Muscle layer of colon (tissue), 2 donors: ENCODE results near the gene VRK1.

ENCODE experiments used
- H3K27ac ChIP-seq: one replicate; pipeline ENCODE4 v1.7.0; 2013; ENCODE audit warnings: low read depth, mild to moderate bottlenecking, low read length, moderate library complexity
- H3K27me3 ChIP-seq, 2 donors: one replicate each; pipeline ENCODE4 v1.7.0; 2013; ENCODE audit warnings: low read length in 2 of 2, mild to moderate bottlenecking in 2 of 2; ENCODE audit not compliant: insufficient read depth in 2 of 2, control insufficient read depth in 1 of 2
- H3K36me3 ChIP-seq: one replicate; pipeline ENCODE4 v1.7.0; 2013; ENCODE audit warnings: mild to moderate bottlenecking, low read length; ENCODE audit not compliant: insufficient read depth
- H3K4me1 ChIP-seq: one replicate; pipeline ENCODE4 v1.7.0; 2013; ENCODE audit warnings: mild to moderate bottlenecking, low read length; ENCODE audit not compliant: insufficient read depth
- H3K4me3 ChIP-seq, 2 donors: one replicate each; pipeline ENCODE4 v1.7.0; 2013; ENCODE audit warnings: low read length in 2 of 2, low read depth in 1 of 2, mild to moderate bottlenecking in 1 of 2, moderate library complexity in 1 of 2
- H3K9ac ChIP-seq: one replicate; pipeline ENCODE4 v1.7.0; 2013; ENCODE audit warnings: low read length
- H3K9me3 ChIP-seq: one replicate; pipeline ENCODE4 v1.7.0; 2013; ENCODE audit warnings: mild to moderate bottlenecking, low read length
- donor health status: abdominal sarcoma.
- donor health status: Adenocarcinoma of cecum.

The VRK1 gene

DNA sequence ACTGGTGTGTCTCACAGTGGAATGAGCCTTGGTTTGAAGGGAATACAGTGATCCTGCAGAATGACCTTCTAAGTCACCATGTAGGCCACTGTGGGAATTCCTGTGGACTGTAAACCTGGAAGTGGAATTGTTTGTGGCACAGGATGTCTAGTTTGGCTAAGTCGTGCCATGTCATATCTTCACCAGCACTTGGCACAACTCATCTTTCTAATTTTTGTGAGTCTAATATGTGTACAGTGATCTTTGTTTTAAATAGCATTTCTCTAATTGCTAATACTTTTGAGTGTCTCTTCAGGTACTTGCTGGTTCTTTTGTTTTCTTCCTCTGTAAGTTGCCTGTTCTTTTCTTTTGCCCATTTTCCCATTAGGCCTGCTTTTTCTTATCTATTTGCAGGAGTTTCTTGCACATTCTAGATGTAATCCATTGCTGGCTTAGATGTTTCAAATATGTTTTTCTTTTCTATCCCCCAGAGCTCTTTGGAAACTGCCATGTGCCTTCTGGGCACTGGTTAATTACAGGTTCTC, 112.7 kb downstream of the VRK1 start:
- H3K27me3 ChIP-seq, result no peaks in the 10 kb centered on the region
- H3K4me3 ChIP-seq, result no peak overlapping the region
- no peak overlapping the region for H3K9ac ChIP-seq
- H3K36me3 ChIP-seq, result no peaks in the 10 kb centered on the region
- H3K4me1 ChIP-seq, result no peaks in the 10 kb centered on the region
- no peaks in the 10 kb centered on the region for H3K9me3 ChIP-seq
- no peak overlapping the region for H3K27ac ChIP-seq

DNA sequence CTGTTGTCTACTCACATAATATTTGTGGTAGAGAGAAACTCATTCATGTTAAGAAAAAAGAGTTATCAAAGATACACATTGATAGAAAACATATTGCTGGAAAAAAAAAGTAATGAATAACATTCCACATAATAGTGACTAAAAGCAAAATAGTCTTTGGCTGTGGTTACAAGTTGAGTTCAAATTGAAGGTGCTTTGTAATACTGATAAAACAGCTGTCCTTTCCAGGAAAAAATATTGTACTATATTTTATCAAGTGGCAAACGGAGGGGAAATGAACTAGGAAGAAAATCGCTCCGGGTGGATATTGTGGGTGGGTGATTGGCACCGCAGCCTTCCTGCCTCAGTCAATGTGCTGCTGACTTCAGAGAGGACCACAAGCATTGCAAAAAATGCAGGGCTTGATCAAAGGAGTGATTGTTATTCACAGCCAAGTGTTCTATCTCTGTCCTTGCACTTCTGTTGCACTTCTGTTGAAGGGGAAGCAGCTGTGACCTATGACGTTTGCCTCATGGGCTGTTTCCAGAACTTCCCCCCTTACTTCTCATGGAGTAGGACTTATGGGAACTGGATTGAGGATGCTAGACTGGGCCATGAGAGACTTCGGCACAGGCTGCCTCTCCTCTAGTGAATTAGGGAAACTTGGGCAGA, 114.4 kb downstream of the VRK1 start:
- Histone ChIP-seq H3K36me3 (no peaks in the 10 kb centered on the region), H3K9ac (no peak overlapping the region), H3K4me3 (no peak overlapping the region), H3K4me1 (no peaks in the 10 kb centered on the region), H3K9me3 (no peaks in the 10 kb centered on the region), H3K27ac (no peak overlapping the region), H3K27me3 (no peaks in the 10 kb centered on the region)

DNA sequence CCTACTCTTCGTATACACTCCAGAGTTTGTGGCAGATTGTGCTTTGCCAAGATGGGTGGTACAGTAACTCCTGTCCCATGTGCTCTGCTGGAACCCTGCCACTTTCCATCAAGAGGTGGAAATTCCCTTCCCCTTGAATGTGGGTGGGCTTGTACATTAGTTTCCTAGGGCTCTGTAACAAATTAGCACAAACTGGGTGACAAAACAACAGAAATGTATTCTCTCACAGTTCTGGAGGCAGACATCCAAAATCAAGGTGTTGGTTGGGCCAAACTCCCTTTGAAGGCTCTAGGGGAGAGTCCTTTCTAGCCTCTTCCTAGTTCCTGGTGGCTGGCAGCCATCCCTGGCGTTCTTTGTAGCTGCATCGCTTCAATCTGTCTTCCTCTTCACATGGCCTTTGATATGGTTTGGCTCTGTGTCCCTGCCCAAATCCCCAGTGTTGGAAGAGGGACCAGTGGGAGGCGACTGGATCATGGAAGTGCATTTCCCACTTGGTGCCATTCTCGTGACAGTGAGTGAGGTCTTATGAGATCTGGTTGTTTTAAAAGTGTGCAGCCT, 117.5 kb downstream of the VRK1 start:
- H3K9me3 ChIP-seq, result no peaks in the 10 kb centered on the region
- no peak overlapping the region for H3K4me3 ChIP-seq
- no peaks in the 10 kb centered on the region for H3K4me1 ChIP-seq
- no peaks in the 10 kb centered on the region for H3K36me3 ChIP-seq
- no peak overlapping the region for H3K27ac ChIP-seq
- no peak overlapping the region for H3K9ac ChIP-seq
- H3K27me3 ChIP-seq, result no peaks in the 10 kb centered on the region

DNA sequence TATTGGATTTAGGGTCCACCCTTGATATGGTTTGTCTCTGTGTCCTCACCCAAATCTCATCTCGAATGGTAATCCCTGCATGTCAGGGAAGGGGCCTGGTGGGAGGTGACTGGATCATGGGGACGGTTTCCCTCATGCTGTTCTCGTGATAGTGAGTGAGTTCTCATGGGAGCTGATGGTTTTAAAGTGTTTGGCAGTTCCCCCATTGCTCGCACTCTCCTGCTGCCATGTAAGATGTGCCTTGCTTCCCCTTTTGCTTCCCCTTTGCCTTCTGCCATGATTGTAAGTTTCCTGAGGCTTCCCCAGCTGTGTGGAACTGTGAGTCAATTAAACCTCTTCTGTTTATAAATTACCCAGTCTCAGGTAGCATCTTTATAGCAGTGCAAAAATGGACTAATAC, 118.3 kb downstream of the VRK1 start:
- Histone ChIP-seq H3K4me1 (no peaks in the 10 kb centered on the region), H3K9ac (no peak overlapping the region), H3K27ac (no peak overlapping the region), H3K4me3 (no peak overlapping the region), H3K9me3 (no peaks in the 10 kb centered on the region), H3K27me3 (no peaks in the 10 kb centered on the region), H3K36me3 (no peaks in the 10 kb centered on the region)

DNA sequence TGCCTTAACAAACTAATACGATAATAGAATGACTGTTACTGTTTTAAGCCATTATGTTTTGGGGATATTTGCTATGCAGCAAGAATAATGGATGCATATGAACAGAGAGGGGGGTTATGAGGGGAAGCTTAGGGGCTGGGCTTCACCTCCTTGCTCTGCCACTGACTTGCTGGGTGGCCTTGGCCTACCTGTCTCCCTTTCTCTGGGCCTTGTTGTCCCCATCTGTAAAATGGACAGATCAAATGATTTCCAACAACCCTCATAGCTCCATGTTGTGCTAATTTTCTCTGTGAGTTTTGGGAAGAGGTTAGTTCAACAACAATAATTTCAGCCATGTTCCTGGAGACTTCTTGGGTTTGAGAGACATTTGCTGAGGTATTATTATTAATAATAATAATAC, 119.6 kb downstream of the VRK1 start:
- no peaks in the 10 kb centered on the region for H3K36me3 ChIP-seq
- no peak overlapping the region for H3K4me3 ChIP-seq
- H3K27me3 ChIP-seq, result no peaks in the 10 kb centered on the region
- no peaks in the 10 kb centered on the region for H3K4me1 ChIP-seq
- no peaks in the 10 kb centered on the region for H3K9me3 ChIP-seq
- no peak overlapping the region for H3K9ac ChIP-seq
- no peak overlapping the region for H3K27ac ChIP-seq

DNA sequence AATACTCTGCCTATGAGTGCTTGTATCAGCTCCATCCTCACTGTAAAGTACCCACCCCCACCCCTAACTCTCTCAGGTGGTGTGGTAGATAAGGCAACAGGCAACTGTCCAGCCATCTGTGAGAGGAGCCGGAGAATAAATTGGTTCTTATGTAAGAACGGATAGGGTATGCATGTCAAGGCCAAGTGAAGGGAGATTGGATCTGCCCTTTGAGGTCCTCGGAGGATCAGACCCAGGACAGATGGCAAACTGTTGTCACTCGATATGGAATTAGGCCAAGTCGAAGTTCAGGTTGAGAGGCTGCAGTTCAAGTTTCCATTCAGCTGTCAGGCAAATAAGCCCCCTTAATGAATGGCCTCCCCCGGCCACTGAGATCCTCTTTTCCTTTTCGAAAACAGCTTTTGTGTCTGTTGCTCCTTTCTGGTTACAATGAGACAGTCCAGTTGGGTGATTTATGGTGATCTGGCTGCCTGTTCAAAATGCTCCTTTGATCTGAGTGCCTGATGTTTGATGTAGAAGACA, 120.3 kb downstream of the VRK1 start:
- H3K9me3 ChIP-seq, result no peaks in the 10 kb centered on the region
- no peaks in the 10 kb centered on the region for H3K4me1 ChIP-seq
- H3K36me3 ChIP-seq, result no peaks in the 10 kb centered on the region
- H3K9ac ChIP-seq, result no peak overlapping the region
- H3K27me3 ChIP-seq, result no peaks in the 10 kb centered on the region
- H3K27ac ChIP-seq, result no peak overlapping the region
- no peak overlapping the region for H3K4me3 ChIP-seq

DNA sequence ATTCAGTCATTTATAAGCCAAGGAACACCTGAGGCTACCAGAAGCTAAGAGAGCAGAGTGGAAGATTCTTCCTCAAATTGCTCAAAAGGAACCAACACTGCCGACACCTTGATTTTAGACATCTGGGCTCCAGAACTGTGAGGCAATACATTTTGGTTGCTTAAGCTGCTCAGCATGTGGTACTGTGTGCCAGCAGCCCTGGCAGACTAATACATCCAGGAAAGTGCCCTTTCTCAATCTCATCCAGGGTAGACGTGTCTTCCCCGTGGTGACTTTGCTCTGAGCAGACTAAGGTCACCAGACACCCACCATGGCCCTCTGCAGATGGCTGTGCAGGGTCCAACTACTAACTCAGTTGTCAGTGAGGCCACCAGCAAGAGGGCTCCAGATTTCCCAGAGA, 122.8 kb downstream of the VRK1 start:
- Histone ChIP-seq H3K36me3 (no peaks in the 10 kb centered on the region), H3K9me3 (peaks cover 4% of the 10 kb centered on the region), H3K4me1 (no peaks in the 10 kb centered on the region), H3K27ac (no peak overlapping the region), H3K4me3 (no peak overlapping the region), H3K9ac (no peak overlapping the region), H3K27me3 (no peaks in the 10 kb centered on the region)

DNA sequence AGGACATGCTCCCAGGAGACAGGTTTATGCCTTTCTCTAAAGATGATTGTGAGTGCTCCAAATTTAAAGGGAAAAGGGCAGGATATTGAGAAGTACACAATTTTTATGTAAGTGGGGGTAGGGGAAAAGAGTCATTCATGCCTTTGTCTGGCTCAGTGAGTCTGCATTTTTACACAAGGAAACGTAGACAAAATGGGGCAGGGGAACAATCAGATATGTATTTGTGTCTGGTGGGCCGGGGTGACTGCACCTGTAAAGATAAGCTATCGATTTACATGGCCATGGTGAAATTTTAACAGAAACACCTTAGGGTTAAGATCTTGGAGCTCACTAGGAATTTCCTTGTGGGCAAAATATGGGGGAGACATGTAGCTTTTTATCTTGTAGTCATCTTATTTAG, 123.6 kb downstream of the VRK1 start:
- Histone ChIP-seq H3K36me3 (no peaks in the 10 kb centered on the region), H3K27ac (no peak overlapping the region), H3K9me3 (peaks cover 4% of the 10 kb centered on the region), H3K9ac (no peak overlapping the region), H3K4me3 (no peak overlapping the region), H3K27me3 (no peaks in the 10 kb centered on the region), H3K4me1 (no peaks in the 10 kb centered on the region)

DNA sequence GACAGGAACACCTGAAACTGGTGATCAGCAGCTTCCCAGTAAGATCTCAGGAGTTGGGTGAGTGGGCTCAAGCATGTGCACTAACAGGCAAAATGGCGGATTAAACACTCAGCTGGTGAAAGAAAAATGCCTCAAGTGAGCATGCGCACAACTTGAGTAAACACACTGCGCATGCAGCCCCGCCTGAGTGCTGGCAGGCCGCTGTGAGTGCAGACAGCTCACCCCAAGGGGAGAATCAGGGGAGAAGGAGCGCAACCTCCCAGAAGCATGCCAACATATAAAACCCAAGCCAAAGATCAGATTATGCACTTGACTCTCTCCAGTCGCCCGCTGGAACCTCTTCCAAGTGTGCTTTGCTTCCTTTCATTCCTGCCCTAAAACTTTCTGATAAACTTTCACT, 125.8 kb downstream of the VRK1 start:
- H3K36me3 ChIP-seq, result no peaks in the 10 kb centered on the region
- peaks cover 4% of the 10 kb centered on the region for H3K9me3 ChIP-seq
- H3K4me3 ChIP-seq, result no peak overlapping the region
- H3K9ac ChIP-seq, result no peak overlapping the region
- H3K27me3 ChIP-seq, result no peaks in the 10 kb centered on the region
- no peaks in the 10 kb centered on the region for H3K4me1 ChIP-seq
- no peak overlapping the region for H3K27ac ChIP-seq

DNA sequence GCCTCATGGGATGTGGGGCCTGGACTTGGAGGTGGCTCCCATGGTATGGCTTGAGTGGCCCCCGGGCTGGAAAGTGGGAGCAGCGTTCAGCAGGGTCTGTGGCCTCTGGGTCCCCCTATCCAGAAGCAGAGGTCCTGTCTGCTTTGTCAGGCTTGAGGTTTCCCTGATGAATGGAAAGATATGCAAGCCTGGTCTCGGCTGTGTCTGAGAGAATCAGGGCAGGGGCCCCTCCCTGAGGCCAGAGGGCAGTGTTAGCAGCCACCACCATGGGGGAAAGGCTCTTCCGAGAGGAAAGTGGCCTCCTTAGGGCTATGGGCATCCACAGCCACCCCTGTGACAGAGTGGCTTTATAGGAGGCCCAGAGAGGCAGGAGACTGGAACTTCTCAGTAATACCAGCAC, 128.2 kb downstream of the VRK1 start:
- Histone ChIP-seq H3K9me3 (peaks cover 4% of the 10 kb centered on the region), H3K27ac (no peak overlapping the region), H3K36me3 (no peaks in the 10 kb centered on the region), H3K4me3 (no peak overlapping the region), H3K9ac (no peak overlapping the region), H3K4me1 (no peaks in the 10 kb centered on the region), H3K27me3 (no peaks in the 10 kb centered on the region)

DNA sequence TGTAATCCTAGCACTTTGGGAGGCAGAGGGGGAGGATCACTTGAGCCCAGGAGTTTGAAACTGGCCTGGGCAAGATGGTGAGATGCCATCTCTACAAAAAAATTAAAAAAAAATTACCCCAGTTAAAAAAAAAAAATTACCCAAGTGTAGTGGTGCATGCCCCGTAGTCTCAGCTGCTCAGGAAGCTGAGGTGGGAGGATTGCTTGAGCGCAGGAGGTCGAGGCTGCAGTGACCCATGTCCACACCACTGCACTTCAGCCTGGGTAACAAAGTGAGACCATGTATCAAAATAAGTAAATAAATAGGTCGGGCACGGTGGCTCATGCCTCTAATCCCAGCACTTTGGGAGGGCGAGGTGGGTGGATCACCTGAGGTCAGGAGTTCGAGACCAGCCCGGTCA, 128.8 kb downstream of the VRK1 start:
- Histone ChIP-seq H3K27me3 (no peaks in the 10 kb centered on the region), H3K9me3 (peaks cover 4% of the 10 kb centered on the region), H3K4me3 (no peak overlapping the region), H3K4me1 (no peaks in the 10 kb centered on the region), H3K9ac (no peak overlapping the region), H3K36me3 (no peaks in the 10 kb centered on the region), H3K27ac (no peak overlapping the region)
